HepG2 (cell line): ENCODE measurements around the gene NINL. TPM values are rescaled to one million over a fixed set of nuclear protein-coding genes. Genes with fewer than 3 reads are reported as not detected.

Experiments used
- FLYWCH1 ChIP-seq: sonication (generic); formaldehyde crosslinking; IDR thresholded peaks from 2 replicates; pipeline ENCODE4 v1.8.1; 2023; ENCODE audit warnings: mild to moderate bottlenecking, missing genetic modification reagents
- HMGA1 ChIP-seq: sonication (generic); formaldehyde crosslinking; conservative IDR thresholded peaks from 2 replicates; pipeline ENCODE4 v1.4.0; 2020; ENCODE audit warnings: missing genetic modification reagents
- NFAT5 ChIP-seq: sonication (generic); formaldehyde crosslinking; IDR thresholded peaks from 2 replicates; pipeline ENCODE4 v1.4.0; 2020; ENCODE audit warnings: missing genetic modification reagents
- SETDB1 ChIP-seq: sonication (generic); formaldehyde crosslinking; IDR thresholded peaks from 2 replicates; pipeline ENCODE4 v1.5.1; 2020; ENCODE audit warnings: missing genetic modification reagents, mild to moderate bottlenecking, borderline replicate concordance
- SMARCE1 ChIP-seq: fragments of 450-650 bp; IDR thresholded peaks from 2 replicates; pipeline ENCODE4 v1.6.1; 2017; ENCODE audit warnings: borderline replicate concordance
- TEAD3 ChIP-seq: optimal IDR thresholded peaks from 2 replicates; pipeline ENCODE3; 2016; ENCODE audit warnings: borderline replicate concordance
- ZBTB37 ChIP-seq: sonication (generic); formaldehyde crosslinking; IDR thresholded peaks from 2 replicates; pipeline ENCODE4 v1.4.0; 2020; ENCODE audit warnings: mild to moderate bottlenecking, missing genetic modification reagents
- ZNF281 ChIP-seq: sonication (generic); formaldehyde crosslinking; IDR thresholded peaks from 2 replicates; pipeline ENCODE4 v1.4.0; 2020; ENCODE audit warnings: missing genetic modification reagents, borderline replicate concordance
- ZNF407 ChIP-seq: sonication (generic); formaldehyde crosslinking; IDR thresholded peaks from one replicate; pipeline ENCODE4 v1.5.1; 2020; ENCODE audit warnings: mild to moderate bottlenecking, missing genetic modification reagents; ENCODE audit errors: not compliant biosample characterization
- polyA plus RNA-seq, 8 experiments: library from polyadenylated mRNA; depleted of rRNA in 3 of 8; stranded (reverse) in 7 of 8; unstranded in 1 of 8; fragments of >200 nt; fragmentation: Illumina TruSeq in 4 of 8; extraction: Trizol in 4 of 8; gene quantifications; 2 replicates each; pipeline versions ENCODE4 v1.2.1 to v1.2.3, GENCODE V29; 2011 to 2016; ENCODE audit warnings: low read depth in 4 of 8, missing spikeins in 1 of 8, mixed read lengths in 1 of 8; ENCODE audit not compliant: insufficient read depth in 1 of 8
- total RNA-seq, 5 experiments: library from RNA; depleted of rRNA; stranded (reverse); fragments of >200 nt; fragmentation: Illumina TruSeq; extraction: Trizol; gene quantifications; 2 replicates each; pipeline ENCODE4 v1.2.3, GENCODE V29; 2016; ENCODE audit warnings: low read depth in 1 of 5

The NINL gene
- total and polyA plus RNA-seq, 2 of the 13 experiments (the other 11 are each of a cell fraction or from before 2014, with no cell fraction given) = 32.3 to 34.3 TPM

- TF ChIP-seq ZNF407 (CRISPR knock-in tag) (no peak), NFAT5 (CRISPR knock-in tag) (no peak), SMARCE1 (no peak), ZBTB37 (CRISPR knock-in tag) (no peak), ZNF281 (no peak), TEAD3 (no peak), SETDB1 (CRISPR knock-in tag) (no peak), FLYWCH1 (CRISPR knock-in tag) (no peak), HMGA1 (CRISPR knock-in tag) (no peak)
Observed at GRCh38 chr20:25549843-25550477, 35.4 kb downstream of the NINL start (continued).
